SK-N-SH treated with all-trans-retinoic acid at 6 μM for 48 hours (cell line): ENCODE data around the gene SLC66A3.

Source experiments
- ATAC-seq: fragments of 200-7000 bp; cut with Tn5 transposase; 3 replicates; pipeline ENCODE4 v1.9.1; 2020; ENCODE audit warnings: mild to moderate bottlenecking, moderate library complexity
- ARNTL ChIP-seq: fragments of 450-650 bp; formaldehyde crosslinking; IDR thresholded peaks from 2 replicates; pipeline ENCODE4 v1.5.0; 2020; ENCODE audit warnings: low read depth, mild to moderate bottlenecking, moderate library complexity, borderline replicate concordance
- BACH2 ChIP-seq: fragments of 250-450 bp; sonication (Bioruptor Pico); IDR thresholded peaks from 2 replicates; pipeline ENCODE4 v1.9.0; 2021; ENCODE audit warnings: mild to moderate bottlenecking, borderline replicate concordance
- CREB5 ChIP-seq: fragments of 250-450 bp; sonication (Bioruptor Pico); IDR thresholded peaks from 2 replicates; pipeline ENCODE4 v1.5.1; 2020; ENCODE audit warnings: low read depth, mild to moderate bottlenecking, moderate library complexity
- CSDC2 ChIP-seq: fragments of 250-450 bp; sonication (Bioruptor Pico); IDR thresholded peaks from 2 replicates; pipeline ENCODE4 v1.5.0; 2020; ENCODE audit warnings: mild to moderate bottlenecking, moderate library complexity
- ESRRG ChIP-seq: fragments of 250-450 bp; sonication (Bioruptor Pico); IDR thresholded peaks from 2 replicates; pipeline ENCODE4 v1.6.1; 2021; ENCODE audit warnings: mild to moderate bottlenecking
- GLIS3 ChIP-seq: fragments of 250-450 bp; sonication (Bioruptor Pico); IDR thresholded peaks from 2 replicates; pipeline ENCODE4 v1.5.0; 2020; ENCODE audit warnings: mild to moderate bottlenecking, moderate library complexity
- PATZ1 ChIP-seq: fragments of 250-450 bp; sonication (Bioruptor Pico); IDR thresholded peaks from 2 replicates; pipeline ENCODE4 v1.8.0; 2020; ENCODE audit warnings: mild to moderate bottlenecking, moderate library complexity, borderline replicate concordance
- PPARA ChIP-seq: fragments of 250-450 bp; sonication (Bioruptor Pico); IDR thresholded peaks from 2 replicates; pipeline ENCODE4 v1.5.0; 2020; ENCODE audit warnings: mild to moderate bottlenecking, borderline replicate concordance
- RARB ChIP-seq: fragments of 250-450 bp; sonication (Bioruptor Pico); IDR thresholded peaks from 2 replicates; pipeline ENCODE4 v1.8.0; 2021; ENCODE audit warnings: mild to moderate bottlenecking, moderate library complexity
- SNAI2 ChIP-seq: fragments of 250-450 bp; sonication (Bioruptor Pico); IDR thresholded peaks from 2 replicates; pipeline ENCODE4 v1.5.0; 2020; ENCODE audit warnings: mild to moderate bottlenecking, moderate library complexity
- TCF4 ChIP-seq: fragments of 250-450 bp; sonication (Bioruptor Pico); IDR thresholded peaks from 2 replicates; pipeline ENCODE4 v1.8.0; 2021; ENCODE audit warnings: mild to moderate bottlenecking, moderate library complexity, borderline replicate concordance
- TOX ChIP-seq: fragments of 250-450 bp; sonication (Bioruptor Pico); IDR thresholded peaks from 2 replicates; pipeline ENCODE4 v1.8.0; 2021; ENCODE audit warnings: mild to moderate bottlenecking, moderate library complexity, borderline replicate concordance
- ZC3H10 ChIP-seq: fragments of 250-450 bp; sonication (Bioruptor Pico); IDR thresholded peaks from 2 replicates; pipeline ENCODE4 v1.5.1; 2021; ENCODE audit warnings: mild to moderate bottlenecking, moderate library complexity
- ZFP3 ChIP-seq: fragments of 250-450 bp; sonication (Bioruptor Pico); IDR thresholded peaks from 2 replicates; pipeline ENCODE4 v1.5.0; 2020; ENCODE audit warnings: mild to moderate bottlenecking, moderate library complexity
- ZFP30 ChIP-seq: fragments of 450-650 bp; formaldehyde crosslinking; IDR thresholded peaks from 2 replicates; pipeline ENCODE4 v1.5.0; 2022; ENCODE audit warnings: mild to moderate bottlenecking, moderate library complexity
- ZNF565 ChIP-seq: fragments of 450-650 bp; formaldehyde crosslinking; conservative IDR thresholded peaks from 2 replicates; pipeline ENCODE4 v1.5.0; 2020; ENCODE audit warnings: low read depth, mild to moderate bottlenecking, moderate library complexity
- ZNF8 ChIP-seq: fragments of 450-650 bp; formaldehyde crosslinking; IDR thresholded peaks from 2 replicates; pipeline ENCODE4 v1.5.0; 2020; ENCODE audit warnings: mild to moderate bottlenecking, moderate library complexity
- TF ChIP-seq, protein P1 (sequence below): fragments of 250-450 bp; sonication (Bioruptor Pico); IDR thresholded peaks from 2 replicates; pipeline ENCODE4 v1.5.0; 2020; ENCODE audit warnings: mild to moderate bottlenecking, moderate library complexity

SLC66A3 gene

DNA sequence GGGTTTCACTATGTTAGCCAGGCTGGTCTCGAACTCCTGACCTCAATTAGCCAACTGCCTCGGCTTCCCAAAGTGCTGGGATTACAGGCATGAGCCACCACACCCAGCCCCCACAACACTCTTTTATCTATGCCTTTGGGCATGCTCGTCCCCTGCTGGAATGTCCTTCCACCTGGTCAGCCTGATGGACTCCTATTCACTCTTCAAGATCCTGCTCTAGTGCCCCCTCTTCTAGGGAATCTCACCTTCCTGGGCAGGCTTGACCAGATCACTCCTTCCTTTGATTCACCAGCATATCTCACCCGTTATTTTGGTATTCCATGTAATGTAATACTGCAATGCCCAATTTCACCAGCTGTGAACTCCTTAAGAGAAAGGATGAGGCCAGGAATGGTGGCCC is 13.9 kb upstream of the SLC66A3 start:
- TF ChIP-seq ZFP3 (CRISPR knock-in tag) (peak; percentile 94), GLIS3 (CRISPR knock-in tag) (no peak)
- no peak for ATAC-seq

DNA sequence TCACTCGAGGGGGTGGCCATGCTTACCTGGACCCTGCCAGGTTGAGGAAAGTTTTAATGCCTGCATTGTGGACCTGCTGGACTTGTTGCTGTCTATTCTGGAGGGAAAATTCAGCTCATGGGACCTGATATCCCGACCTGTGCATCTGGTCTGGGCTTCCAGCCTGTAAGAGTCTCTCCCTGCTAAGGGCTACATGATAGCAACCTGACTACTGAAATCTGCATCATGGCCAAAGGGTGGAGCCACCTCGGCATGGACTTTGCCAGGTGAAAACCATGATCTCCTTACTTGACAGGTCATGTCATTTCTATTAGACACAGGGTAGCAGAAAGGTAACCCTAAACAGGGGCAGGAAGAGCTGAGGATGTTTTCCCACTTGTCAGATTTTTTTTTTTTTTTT is 12.9 kb upstream of the SLC66A3 start:
- ATAC-seq, result no peak
- TF ChIP-seq ZNF8 (CRISPR knock-in tag), result no peak
- no peak for TF ChIP-seq ARNTL
- TF ChIP-seq ZFP3 (CRISPR knock-in tag), result no peak
- TF ChIP-seq, protein P1, sequence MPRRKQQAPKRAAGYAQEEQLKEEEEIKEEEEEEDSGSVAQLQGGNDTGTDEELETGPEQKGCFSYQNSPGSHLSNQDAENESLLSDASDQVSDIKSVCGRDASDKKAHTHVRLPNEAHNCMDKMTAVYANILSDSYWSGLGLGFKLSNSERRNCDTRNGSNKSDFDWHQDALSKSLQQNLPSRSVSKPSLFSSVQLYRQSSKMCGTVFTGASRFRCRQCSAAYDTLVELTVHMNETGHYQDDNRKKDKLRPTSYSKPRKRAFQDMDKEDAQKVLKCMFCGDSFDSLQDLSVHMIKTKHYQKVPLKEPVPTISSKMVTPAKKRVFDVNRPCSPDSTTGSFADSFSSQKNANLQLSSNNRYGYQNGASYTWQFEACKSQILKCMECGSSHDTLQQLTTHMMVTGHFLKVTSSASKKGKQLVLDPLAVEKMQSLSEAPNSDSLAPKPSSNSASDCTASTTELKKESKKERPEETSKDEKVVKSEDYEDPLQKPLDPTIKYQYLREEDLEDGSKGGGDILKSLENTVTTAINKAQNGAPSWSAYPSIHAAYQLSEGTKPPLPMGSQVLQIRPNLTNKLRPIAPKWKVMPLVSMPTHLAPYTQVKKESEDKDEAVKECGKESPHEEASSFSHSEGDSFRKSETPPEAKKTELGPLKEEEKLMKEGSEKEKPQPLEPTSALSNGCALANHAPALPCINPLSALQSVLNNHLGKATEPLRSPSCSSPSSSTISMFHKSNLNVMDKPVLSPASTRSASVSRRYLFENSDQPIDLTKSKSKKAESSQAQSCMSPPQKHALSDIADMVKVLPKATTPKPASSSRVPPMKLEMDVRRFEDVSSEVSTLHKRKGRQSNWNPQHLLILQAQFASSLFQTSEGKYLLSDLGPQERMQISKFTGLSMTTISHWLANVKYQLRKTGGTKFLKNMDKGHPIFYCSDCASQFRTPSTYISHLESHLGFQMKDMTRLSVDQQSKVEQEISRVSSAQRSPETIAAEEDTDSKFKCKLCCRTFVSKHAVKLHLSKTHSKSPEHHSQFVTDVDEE (CRISPR knock-in tag), result no peak
- TF ChIP-seq PPARA, result no peak
- TF ChIP-seq BACH2, result no peak
- no peak for TF ChIP-seq ZC3H10 (CRISPR knock-in tag)
- no peak for TF ChIP-seq CREB5

DNA sequence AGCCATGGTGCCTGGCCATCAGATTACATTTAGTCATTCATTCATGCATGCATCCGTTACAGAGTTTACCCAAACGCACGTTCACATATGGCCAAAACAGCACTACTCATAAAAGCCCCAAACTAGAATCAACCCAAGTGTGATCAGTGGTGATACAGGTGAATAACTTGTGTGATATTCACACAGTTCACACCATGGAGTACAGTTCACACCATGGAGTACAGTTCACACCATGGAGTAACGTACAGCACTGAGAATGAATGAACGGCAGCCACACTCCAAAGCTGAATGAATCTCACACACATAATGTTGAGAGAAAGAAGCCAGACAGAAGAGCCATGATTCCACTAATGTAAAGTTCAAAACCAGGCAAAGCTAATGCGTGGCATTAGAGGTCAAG is 12.3 kb upstream of the SLC66A3 start:
- no peak for ATAC-seq
- no peak for TF ChIP-seq GLIS3 (CRISPR knock-in tag)
- no peak for TF ChIP-seq TOX (CRISPR knock-in tag)
- TF ChIP-seq BACH2, result no peak
- TF ChIP-seq CSDC2 (CRISPR knock-in tag), result no peak
- TF ChIP-seq ZFP30 (CRISPR knock-in tag), result no peak
- no peak for TF ChIP-seq ZC3H10 (CRISPR knock-in tag)
- no peak for TF ChIP-seq PPARA
- TF ChIP-seq SNAI2 (CRISPR knock-in tag), result no peak
- TF ChIP-seq RARB (CRISPR knock-in tag), result no peak
- no peak for TF ChIP-seq TCF4 (CRISPR knock-in tag)
- no peak for TF ChIP-seq PATZ1 (CRISPR knock-in tag)
- TF ChIP-seq CREB5, result no peak
- no peak for TF ChIP-seq ESRRG (CRISPR knock-in tag)

- peak; percentile 8 for ATAC-seq
- TF ChIP-seq ZNF565 (CRISPR knock-in tag), result no peak
- no peak for TF ChIP-seq ZFP30 (CRISPR knock-in tag)
- TF ChIP-seq CREB5, result no peak
- TF ChIP-seq TOX (CRISPR knock-in tag), result no peak
- no peak for TF ChIP-seq TCF4 (CRISPR knock-in tag)
These were observed 11.1 kb upstream of the SLC66A3 start for GRCh38 chr2:11144077-11144737.

DNA sequence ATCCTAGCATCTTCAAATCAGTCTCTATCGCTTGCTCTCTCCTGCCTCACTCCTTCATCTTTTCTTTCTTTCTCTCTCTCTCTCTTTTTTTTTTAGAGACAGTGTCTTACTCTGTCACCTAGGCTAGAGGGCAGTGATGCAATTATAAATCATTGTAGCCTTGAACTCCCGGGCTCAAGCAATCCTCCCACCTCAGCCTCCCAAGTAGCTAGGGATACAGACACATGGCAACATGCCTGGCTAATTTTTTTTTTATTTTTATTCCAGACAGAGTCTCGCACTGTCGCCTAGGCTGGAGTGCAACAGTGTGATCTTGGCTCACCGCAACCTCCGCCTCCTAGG is 10.6 kb upstream of the SLC66A3 start:
- ATAC-seq, result no peak
- TF ChIP-seq GLIS3 (CRISPR knock-in tag) (no peak), CSDC2 (CRISPR knock-in tag) (no peak), TCF4 (CRISPR knock-in tag) (no peak), BACH2 (no peak), RARB (CRISPR knock-in tag) (no peak), SNAI2 (CRISPR knock-in tag) (no peak), CREB5 (no peak), ZNF565 (CRISPR knock-in tag) (no peak), ZNF8 (CRISPR knock-in tag) (no peak)
- TF ChIP-seq, protein P1 (CRISPR knock-in tag), result no peak
